HG02759 (cell line): ENCODE results near the gene LGR6.

Experiments
- ATAC-seq: cut with Tn5 transposase; IDR thresholded peaks from one replicate; pipeline ENCODE4 v1.9.1; 2021; ENCODE audit warnings: mild to moderate bottlenecking, moderate library complexity; ENCODE audit not compliant: unreplicated experiment

LGR6 gene

GRCh38 chr1:202365092-202365815 is 171.7 kb downstream of the LGR6 start:
- ATAC-seq, result no peak

GRCh38 chr1:202367271-202367670 is 173.7 kb downstream of the LGR6 start:
- no peak for ATAC-seq
